ENCODE results near the gene BCL6B. TPM values are rescaled to one million over a fixed set of nuclear protein-coding genes. Genes with fewer than 3 reads are reported as not detected.

The BCL6B gene
- total RNA-seq, 1 donor = not detected

GRCh38 chr17:7001318-7001961, 21.4 kb upstream of the BCL6B start:
- H3K4me3 ChIP-seq (ENCODE audit: low read depth, low read length) = no peak overlapping the region
- no peak for DNase-seq (ENCODE audit: low read depth)
- peak; percentile 59 for TF ChIP-seq CTCF (IDR thresholded peaks at IDR 0.05; ENCODE audit: insufficient read depth, low read depth, low read length)

- no peak overlapping the region for H3K4me3 ChIP-seq (ENCODE audit: low read depth, low read length)
- DNase-seq (ENCODE audit: low read depth) = no peak
- TF ChIP-seq CTCF (IDR thresholded peaks at IDR 0.05; ENCODE audit: insufficient read depth, low read depth, low read length) = no peak
Observed at GRCh38 chr17:7002288-7003047, 20.4 kb upstream of the BCL6B start.

GRCh38 chr17:7003745-7004144, 19.1 kb upstream of the BCL6B start:
- no peak overlapping the region for H3K4me3 ChIP-seq (ENCODE audit: low read depth, low read length)
- DNase-seq (ENCODE audit: low read depth) = no peak
- no peak for TF ChIP-seq CTCF (IDR thresholded peaks at IDR 0.05; ENCODE audit: insufficient read depth, low read depth, low read length)

- DNase-seq (ENCODE audit: low read depth) = peak; percentile 51
- H3K4me3 ChIP-seq (ENCODE audit: low read depth, low read length) = no peak overlapping the region
- peak; percentile 73 for TF ChIP-seq CTCF (IDR thresholded peaks at IDR 0.05; ENCODE audit: insufficient read depth, low read depth, low read length)
Observed at GRCh38 chr17:7004398-7005253, 18.2 kb upstream of the BCL6B start.

- no peak overlapping the region for H3K4me3 ChIP-seq (ENCODE audit: low read depth, low read length)
- no peak for DNase-seq (ENCODE audit: low read depth)
- no peak for TF ChIP-seq CTCF (IDR thresholded peaks at IDR 0.05; ENCODE audit: insufficient read depth, low read depth, low read length)
Observed at GRCh38 chr17:7005716-7006115, 17.1 kb upstream of the BCL6B start.

- TF ChIP-seq CTCF (IDR thresholded peaks at IDR 0.05; ENCODE audit: insufficient read depth, low read depth, low read length) = no peak
- no peak overlapping the region for H3K4me3 ChIP-seq (ENCODE audit: low read depth, low read length)
- DNase-seq (ENCODE audit: low read depth) = no peak
Observed at GRCh38 chr17:7007143-7007542, 15.7 kb upstream of the BCL6B start.

All from fibroblast of villous mesenchyme (primary cell).